ENCODE measurements around the gene GASK1A. TPM values are rescaled to one million over a fixed set of nuclear protein-coding genes. Genes with fewer than 3 reads are reported as not detected.
A peak's percentile ranks its signal among the peaks of the same experiment; 100 is the strongest.

Gene GASK1A
- polyA plus RNA-seq, 3 donors: 2.7 to 5.6 (median 4.1) TPM

DNA sequence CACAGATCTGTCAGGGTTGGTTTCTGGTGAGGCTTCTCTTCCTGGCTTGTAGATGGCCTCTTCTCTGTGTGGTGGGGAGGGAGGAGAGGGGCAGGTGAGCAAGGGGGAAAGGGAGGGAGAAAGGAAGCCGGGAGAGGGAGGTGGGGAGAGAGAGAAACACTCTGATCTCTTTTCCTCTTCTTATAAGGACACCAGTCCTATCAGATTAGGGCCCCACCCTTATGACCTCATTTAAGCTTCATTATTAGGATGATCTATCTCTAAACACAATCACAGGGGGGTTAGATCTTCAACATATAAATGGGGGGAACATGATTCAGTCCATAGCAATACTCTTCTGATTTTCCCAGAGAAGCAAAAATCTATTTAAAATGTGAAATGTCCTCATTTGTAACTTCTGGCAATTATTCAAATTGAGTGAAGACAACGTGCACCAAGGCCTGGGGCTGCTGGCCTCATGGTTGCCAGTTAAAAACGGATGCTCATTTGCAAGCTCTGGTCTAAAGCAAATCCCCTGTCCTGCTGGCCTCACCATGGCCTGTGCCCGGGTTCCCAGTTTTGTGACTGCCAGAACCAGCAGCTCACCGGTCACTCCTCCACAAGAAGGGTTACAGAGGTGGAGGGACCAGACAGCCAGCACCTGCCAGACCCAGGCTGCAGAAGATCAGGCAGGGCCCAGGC, 118.4 kb downstream of the GASK1A start:
- no peak for DNase-seq (ENCODE audit: extremely low read depth in 1 of 11, low read depth in 9 of 11, low spot score in 4 of 11)

DNA sequence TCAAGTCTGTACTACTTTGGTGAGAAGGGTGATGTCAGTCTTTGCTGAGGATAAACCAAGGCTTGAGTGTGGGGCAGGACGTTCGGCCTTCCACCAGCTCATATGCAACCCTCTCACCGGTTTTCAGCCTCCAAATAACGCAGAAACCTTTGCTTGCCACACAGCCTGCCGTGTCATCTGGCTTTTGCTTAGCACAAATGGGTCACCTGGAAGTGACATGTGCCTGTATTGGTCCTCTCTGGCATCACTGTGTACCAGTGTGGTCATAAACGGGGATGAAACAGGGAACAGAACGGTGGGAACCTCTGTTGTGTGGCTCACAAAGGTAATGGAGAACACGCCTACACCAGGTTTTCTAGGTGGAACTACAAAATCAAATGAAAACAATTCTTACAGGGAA, 119.7 kb downstream of the GASK1A start:
- DNase-seq (ENCODE audit: extremely low read depth in 1 of 11, low read depth in 9 of 11, low spot score in 4 of 11): no peak

- DNase-seq (ENCODE audit: extremely low read depth in 1 of 11, low read depth in 9 of 11, low spot score in 4 of 11): no peak
Measured at GRCh38 chr3:43102773-43103480, 123.8 kb downstream of the GASK1A start.

- no peak for DNase-seq (ENCODE audit: extremely low read depth in 1 of 11, low read depth in 9 of 11, low spot score in 4 of 11)
Measured at GRCh38 chr3:43104039-43104438, 124.9 kb downstream of the GASK1A start.

DNA sequence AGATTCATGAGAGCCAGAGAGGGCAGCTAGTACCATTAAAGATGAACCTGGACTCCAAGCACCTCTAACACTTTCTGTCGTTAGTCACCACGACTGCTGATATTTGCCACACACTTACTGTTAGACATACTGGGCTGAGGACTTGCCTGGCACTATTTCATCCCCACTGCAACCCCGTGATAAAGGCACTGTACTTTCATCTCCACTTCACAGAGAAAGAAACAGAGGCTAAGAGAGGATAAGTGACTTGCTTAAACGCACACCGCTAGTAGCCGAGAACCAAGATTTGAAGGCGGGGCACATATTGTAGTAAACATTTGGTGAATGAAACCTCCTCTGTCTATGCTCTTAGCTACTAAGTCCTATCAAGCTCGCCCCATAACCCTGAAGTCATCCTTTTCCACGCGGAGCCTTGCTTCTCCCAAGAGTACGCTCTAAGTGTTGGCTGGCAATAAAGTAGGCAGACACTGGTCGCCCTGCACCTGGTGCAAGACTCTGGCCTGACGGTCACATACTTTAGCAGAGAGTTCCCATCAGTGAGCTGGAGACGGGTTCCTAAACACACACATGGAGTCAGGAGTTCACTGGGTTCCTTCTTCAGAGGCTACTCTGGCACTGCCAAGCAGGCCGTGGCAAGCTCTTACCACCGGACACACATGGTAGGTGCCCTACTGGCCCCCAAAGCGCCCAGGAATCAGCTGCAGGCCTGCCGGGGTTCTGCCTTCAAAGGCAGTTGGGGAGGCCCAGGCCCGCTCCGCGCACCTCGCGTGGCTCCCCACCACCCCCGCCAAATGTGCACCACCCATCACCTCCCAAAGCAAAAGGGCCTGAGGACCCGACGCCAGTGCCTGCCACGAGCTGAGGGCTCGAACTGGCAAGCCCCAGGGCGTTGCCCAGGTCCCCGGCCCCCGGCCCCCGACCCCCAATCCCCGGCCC, 125.8 kb downstream of the GASK1A start:
- DNase-seq (ENCODE audit: extremely low read depth in 1 of 11, low read depth in 9 of 11, low spot score in 4 of 11): no peak

GRCh38 chr3:43105596-43106292, 126.6 kb downstream of the GASK1A start, which contains the start of gene POMGNT2:
Gene POMGNT2, minus strand, starts transcription at chr3:43106079. Its CDS starts 24,648 bp downstream, at chr3:43081431.
- DNase-seq (ENCODE audit: extremely low read depth in 1 of 11, low read depth in 9 of 11, low spot score in 4 of 11): peak; percentile 67 to 85 (median 81)

DNA sequence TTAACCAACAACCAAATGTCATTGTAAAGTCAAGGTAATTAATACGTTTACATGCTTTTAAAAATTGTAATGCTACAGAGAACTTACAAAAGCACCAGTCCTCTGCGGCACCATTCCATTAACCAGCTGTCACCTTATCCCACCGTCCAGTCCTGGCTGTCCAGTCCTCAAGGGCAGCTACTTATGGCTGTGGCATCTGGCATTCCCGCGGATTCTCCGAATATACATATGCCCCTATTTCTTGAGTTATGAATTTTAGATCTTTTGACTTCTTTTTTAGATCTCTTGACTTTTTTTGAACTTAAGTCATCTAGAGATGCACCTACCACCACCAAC, 127.2 kb downstream of the GASK1A start:
- no peak for DNase-seq (ENCODE audit: extremely low read depth in 1 of 11, low read depth in 9 of 11, low spot score in 4 of 11)

Other genes starting within 250 kb of the GASK1A start
- gene CCDC13, start 206.1 kb upstream of the GASK1A start, polyA plus RNA-seq (ENCODE audit: insufficient read length in 3 of 3): 1 to 10 TPM; 1.8 to 3.5 (median 2.0) TPM
- 100 to 1,000 TPM; 145 to 159 (median 150) TPM for gene HIGD1A, start 174.8 kb upstream of the GASK1A start, polyA plus RNA-seq (ENCODE audit: insufficient read length in 3 of 3)
- 1 to 10 TPM; 2.0 to 3.0 (median 2.2) TPM for gene ACKR2, start 169.9 kb upstream of the GASK1A start, polyA plus RNA-seq (ENCODE audit: insufficient read length in 3 of 3)
- gene CYP8B1, start 103.4 kb upstream of the GASK1A start, polyA plus RNA-seq (ENCODE audit: insufficient read length in 3 of 3): 1 to 10 TPM in 2 of 3 donors, under 1 TPM in 1; 0.95 to 1.4 (median 1.3) TPM
- 10 to 100 TPM; 24.3 to 46.3 (median 27.9) TPM for gene ZNF662, start 73.2 kb upstream of the GASK1A start, polyA plus RNA-seq (ENCODE audit: insufficient read length in 3 of 3)
- gene POMGNT2, start 126.8 kb downstream of the GASK1A start, polyA plus RNA-seq (ENCODE audit: insufficient read length in 3 of 3): 10 to 100 TPM; 17.5 to 23.6 (median 20.6) TPM

Measured in renal cortex interstitium (tissue), 11 donors.